Neuron (in vitro differentiated cells): ENCODE data around the gene TRPM3.

Experiments used
- H2AFZ ChIP-seq: one replicate; pipeline ENCODE4 v1.6.1; 2013; ENCODE audit warnings: low read depth, mild to moderate bottlenecking, inconsistent platforms, low read length, moderate library complexity
- H3K27me3 ChIP-seq: one replicate; pipeline ENCODE4 v1.6.1; 2013; ENCODE audit warnings: low read length; ENCODE audit not compliant: insufficient read depth
- H3K36me3 ChIP-seq: one replicate; pipeline ENCODE4 v1.6.1; 2013; ENCODE audit warnings: low read length; ENCODE audit not compliant: insufficient read depth
- H3K4me1 ChIP-seq: one replicate; pipeline ENCODE4 v1.6.1; 2013; ENCODE audit warnings: low read length; ENCODE audit not compliant: insufficient read depth
- H3K4me3 ChIP-seq: 2 replicates; pipeline ENCODE4 v1.5.1; 2013; ENCODE audit warnings: mild to moderate bottlenecking, low read length, moderate library complexity
- H3K9me3 ChIP-seq: one replicate; pipeline ENCODE4 v1.6.1; 2013; ENCODE audit warnings: low read length

Gene TRPM3

DNA sequence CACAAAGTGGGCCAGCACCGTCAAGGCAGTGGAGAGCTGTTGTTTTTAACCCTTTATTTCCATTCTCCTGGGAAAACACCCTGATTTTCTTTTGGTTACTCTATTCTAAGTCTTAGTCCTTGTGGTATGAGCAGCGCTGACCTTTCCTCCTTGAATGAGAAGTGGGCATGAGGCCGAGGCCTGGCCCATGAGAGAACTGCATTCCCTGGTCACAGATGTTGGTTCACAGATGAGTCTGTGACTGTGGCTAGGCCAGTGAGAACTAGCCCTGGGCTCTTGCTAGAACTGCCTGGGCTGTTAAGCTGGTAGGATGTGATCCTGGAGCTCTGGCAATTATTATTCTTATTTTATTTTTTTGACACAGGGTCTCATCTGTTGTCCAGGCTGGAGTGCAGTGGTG is 635.3 kb downstream of the TRPM3 start:
- H3K4me3 ChIP-seq = no peak overlapping the region
- no peak overlapping the region for H2AFZ ChIP-seq
- no peaks in the 10 kb centered on the region for H3K36me3 ChIP-seq
- peaks cover 7% of the 10 kb centered on the region for H3K27me3 ChIP-seq
- H3K4me1 ChIP-seq = no peaks in the 10 kb centered on the region
- no peaks in the 10 kb centered on the region for H3K9me3 ChIP-seq

DNA sequence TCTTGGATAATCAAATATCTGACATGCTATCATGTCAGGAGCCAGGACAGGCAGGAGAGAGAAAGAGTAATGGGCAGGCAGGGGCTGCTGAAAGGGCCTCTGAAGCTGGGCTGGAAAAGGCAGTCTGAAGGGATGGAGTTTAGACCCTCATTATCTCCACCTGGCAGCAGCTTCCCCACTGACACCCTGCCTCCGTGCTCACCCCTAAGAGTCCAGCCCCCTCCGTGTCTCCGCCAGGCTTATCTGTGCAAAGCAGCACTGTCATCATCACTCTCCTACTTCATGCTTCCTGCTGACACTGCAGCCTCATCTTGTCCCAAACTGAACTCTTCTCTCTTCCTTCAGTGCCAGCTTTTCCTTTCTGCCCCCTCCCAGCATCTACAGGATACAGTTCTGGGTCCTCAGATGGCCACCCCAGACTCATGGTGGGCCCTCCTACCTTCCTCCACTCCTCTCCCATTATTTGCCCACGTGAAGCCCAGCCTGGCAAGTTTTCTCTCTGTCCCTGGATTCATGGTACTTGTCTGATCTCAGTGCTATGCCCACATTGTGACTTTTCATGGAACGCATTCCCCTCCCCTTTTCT is 636.1 kb downstream of the TRPM3 start:
- Histone ChIP-seq H3K27me3 (peaks cover 3% of the 10 kb centered on the region), H3K4me3 (no peak overlapping the region), H3K9me3 (no peaks in the 10 kb centered on the region), H2AFZ (no peak overlapping the region), H3K36me3 (no peaks in the 10 kb centered on the region), H3K4me1 (peaks cover 7% of the 10 kb centered on the region)

DNA sequence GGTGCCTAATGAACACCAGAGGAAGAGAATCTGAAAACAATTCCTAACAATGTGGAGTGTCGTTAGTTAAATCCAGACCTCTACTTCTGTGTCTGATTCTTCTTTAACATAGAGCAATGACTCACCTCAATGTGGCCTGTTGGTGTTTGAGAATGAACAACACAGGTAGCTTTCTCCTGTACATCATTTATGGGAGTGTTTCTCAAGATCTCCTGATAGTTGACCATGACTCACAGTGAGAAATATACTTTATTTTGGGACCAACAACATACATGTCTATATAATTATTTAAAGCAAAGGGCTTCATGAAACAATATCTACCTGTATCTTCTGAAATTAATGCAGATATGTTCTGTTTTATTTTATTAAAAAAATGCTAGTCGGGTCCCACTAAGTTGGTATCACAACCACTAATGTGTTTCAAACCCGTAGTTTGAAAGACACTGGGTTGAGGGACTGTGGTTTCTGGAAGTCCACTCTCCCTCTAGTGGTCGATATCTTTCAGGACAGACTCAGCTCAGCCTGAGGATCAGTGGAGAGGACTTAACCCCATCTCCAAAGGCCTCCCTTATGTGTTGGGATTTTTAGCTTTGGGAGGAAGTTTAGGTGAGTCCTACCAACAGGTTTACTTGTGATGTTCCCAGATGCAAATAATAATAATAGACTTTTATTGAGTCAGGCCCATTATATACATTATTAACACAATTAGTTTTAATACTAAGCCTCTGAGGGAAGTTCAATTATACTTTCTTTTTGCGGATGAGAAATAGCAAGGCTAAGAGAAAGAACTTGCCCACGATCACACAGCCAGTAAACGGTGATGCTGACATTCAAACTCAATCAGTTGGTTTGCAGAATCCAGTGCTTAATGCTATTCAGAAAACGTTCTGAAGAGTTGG is 636.9 kb downstream of the TRPM3 start:
- H3K4me3 ChIP-seq = no peak overlapping the region
- H3K27me3 ChIP-seq = no peaks in the 10 kb centered on the region
- no peaks in the 10 kb centered on the region for H3K36me3 ChIP-seq
- H3K4me1 ChIP-seq = peaks cover 16% of the 10 kb centered on the region
- H3K9me3 ChIP-seq = no peaks in the 10 kb centered on the region
- no peak overlapping the region for H2AFZ ChIP-seq

DNA sequence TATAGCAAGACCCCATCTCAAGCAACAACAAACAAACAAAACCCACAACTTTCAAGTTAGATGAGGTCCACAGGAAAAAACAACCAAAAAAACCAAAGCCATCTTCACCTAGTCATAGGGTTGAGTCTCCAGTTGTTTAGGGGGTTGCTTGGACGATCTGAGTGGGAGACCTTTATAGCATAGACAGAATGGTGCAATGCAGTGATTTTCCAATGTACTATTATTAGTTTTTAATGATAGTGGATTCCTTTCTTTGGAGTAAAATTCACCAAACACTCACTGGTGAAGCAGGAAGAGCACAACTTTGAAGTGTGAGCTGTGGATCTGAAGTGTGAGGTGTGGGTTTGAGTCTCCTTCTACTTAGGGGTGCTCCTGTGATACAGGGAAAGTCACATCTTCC is 640.0 kb downstream of the TRPM3 start:
- H3K9me3 ChIP-seq = no peaks in the 10 kb centered on the region

DNA sequence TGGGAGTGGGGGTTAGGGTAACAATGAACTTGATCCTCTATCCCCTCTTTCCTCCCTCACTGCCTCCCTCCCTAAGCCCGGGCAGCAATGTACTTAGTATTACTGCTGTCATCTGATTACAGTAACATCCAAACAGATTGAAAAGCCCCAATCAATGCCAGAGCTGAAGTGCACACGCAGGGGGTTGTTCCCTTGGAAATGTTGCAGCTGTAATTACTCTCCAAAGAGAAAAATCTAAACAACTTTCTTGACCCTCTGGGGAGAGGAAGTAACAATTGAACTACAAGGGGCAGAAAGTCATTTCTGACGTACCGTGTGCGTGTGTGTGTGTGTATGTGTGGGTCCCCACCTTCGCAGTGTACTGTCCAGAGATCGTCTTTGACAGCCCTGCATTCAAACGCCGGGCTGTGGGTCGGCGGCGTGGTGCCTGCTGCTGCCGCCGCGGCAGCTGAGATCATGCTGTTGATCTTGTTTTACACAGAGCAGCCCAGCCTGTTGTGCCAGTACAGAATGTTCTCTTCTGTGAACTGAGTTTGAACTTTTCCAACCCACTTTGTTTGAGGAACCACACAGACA is 640.9 kb downstream of the TRPM3 start:
- H3K4me3 ChIP-seq = peak overlapping the region; percentile 7

More for the DNA sequence above, 640.0 kb downstream of the TRPM3 start:
- Histone ChIP-seq H3K27me3 (peaks cover 6% of the 10 kb centered on the region), H3K4me1 (peaks cover 18% of the 10 kb centered on the region), H3K4me3 (no peak overlapping the region), H2AFZ (no peak overlapping the region), H3K36me3 (no peaks in the 10 kb centered on the region)

DNA sequence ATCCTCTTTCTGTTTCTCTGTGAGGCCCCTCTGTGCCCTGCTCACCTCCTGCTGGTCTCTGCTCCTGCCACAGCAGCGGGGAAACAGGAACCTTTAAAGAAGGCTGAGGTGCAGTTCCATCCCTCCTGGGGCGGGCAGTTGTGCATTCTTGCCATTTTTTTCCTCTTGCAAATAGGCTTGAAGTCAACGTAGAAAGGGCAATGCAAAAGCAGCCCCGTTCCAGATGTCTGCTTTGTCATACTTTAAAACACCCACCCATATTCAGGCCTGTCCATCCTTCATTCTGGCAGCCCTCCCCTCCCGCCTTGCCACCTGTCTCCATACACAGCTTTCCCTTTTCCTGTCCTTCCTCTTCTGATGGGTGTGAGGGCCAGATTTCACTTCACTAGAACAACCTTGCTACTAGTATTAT is 641.5 kb downstream of the TRPM3 start:
- no peak overlapping the region for H2AFZ ChIP-seq
- H3K4me3 ChIP-seq = no peak overlapping the region
- H3K9me3 ChIP-seq = no peaks in the 10 kb centered on the region
- no peaks in the 10 kb centered on the region for H3K36me3 ChIP-seq
- peaks cover 8% of the 10 kb centered on the region for H3K27me3 ChIP-seq
- H3K4me1 ChIP-seq = peaks cover 18% of the 10 kb centered on the region

More for the DNA sequence above, 640.9 kb downstream of the TRPM3 start:
- Histone ChIP-seq H3K9me3 (no peaks in the 10 kb centered on the region), H2AFZ (peak overlapping the region; percentile 3), H3K36me3 (no peaks in the 10 kb centered on the region), H3K27me3 (peaks cover 8% of the 10 kb centered on the region), H3K4me1 (peaks cover 18% of the 10 kb centered on the region)
